ENCODE data around the gene CLSTN1.

The CLSTN1 gene

GRCh38 chr1:9688599-9688998 lies 135.2 kb downstream of the CLSTN1 start:
- DNase-seq (ENCODE audit: low read depth in 2 of 3, low spot score in 2 of 3), result no peak

- DNase-seq (ENCODE audit: low read depth in 2 of 3, low spot score in 2 of 3), result no peak
Measured at GRCh38 chr1:9687874-9688582, 135.7 kb downstream of the CLSTN1 start.

GRCh38 chr1:9687120-9687873 lies 136.5 kb downstream of the CLSTN1 start:
- DNase-seq (ENCODE audit: low read depth in 2 of 3, low spot score in 2 of 3), result peak; percentile 55 to 75 (median 57)

GRCh38 chr1:9684801-9685200 lies 139.0 kb downstream of the CLSTN1 start:
- DNase-seq (ENCODE audit: low read depth in 2 of 3, low spot score in 2 of 3), result no peak

GRCh38 chr1:9680828-9681227 lies 142.9 kb downstream of the CLSTN1 start:
- DNase-seq (ENCODE audit: low read depth in 2 of 3, low spot score in 2 of 3), result no peak

GRCh38 chr1:9680091-9680490 lies 143.7 kb downstream of the CLSTN1 start:
- no peak for DNase-seq (ENCODE audit: low read depth in 2 of 3, low spot score in 2 of 3)
